ENCODE measurements around the gene ADRA2C.

The ADRA2C gene

GRCh38 chr4:3786196-3786869 lies 20.1 kb downstream of the ADRA2C start:
- Histone ChIP-seq H2BK5ac (ENCODE audit: low read depth, low read length, poor library complexity, severe bottlenecking) (no peak overlapping the region), H4K8ac (ENCODE audit: low read length) (no peak overlapping the region), H4K91ac (ENCODE audit: low read length) (no peak overlapping the region), H2BK15ac (ENCODE audit: low read depth, poor library complexity, severe bottlenecking) (no peak overlapping the region), H3K27ac (ENCODE audit: low read length, poor library complexity, severe bottlenecking) (no peak overlapping the region), H3K27me3 (ENCODE audit: control insufficient read depth in 1 of 2, insufficient read depth in 1 of 2, low read length in 2 of 2) (peaks cover 0 to 68% of the 10 kb centered on the region in 2 experiments), H3K23ac (ENCODE audit: low read length in 2 of 2) (no peak overlapping the region), H3K36me3 (ENCODE audit: control insufficient read depth in 1 of 2, insufficient read depth in 2 of 2, low read depth in 1 of 2, low read length in 2 of 2) (no peaks in the 10 kb centered on the region), H2AFZ (ENCODE audit: low read depth, low read length) (no peak overlapping the region), H2BK12ac (ENCODE audit: low read length in 2 of 2) (no peak overlapping the region), H2AK5ac (ENCODE audit: low read length, severe bottlenecking) (no peak overlapping the region), H3K14ac (ENCODE audit: low read length in 2 of 2) (no peak overlapping the region), H3K79me1 (replicated peaks; ENCODE audit: low read length, poor library complexity, severe bottlenecking) (no peaks in the 10 kb centered on the region), H3K4me2 (ENCODE audit: low read length, poor library complexity, severe bottlenecking) (no peak overlapping the region), H3K9me3 (ENCODE audit: control insufficient read depth, low read length) (peaks cover 4% of the 10 kb centered on the region), H2BK120ac (ENCODE audit: low read depth, low read length) (no peak overlapping the region), H3K9ac (ENCODE audit: low read length) (no peak overlapping the region), H3K4ac (ENCODE audit: low read depth in 1 of 2, low read length in 2 of 2) (no peak overlapping the region), H3K18ac (ENCODE audit: low read depth in 1 of 2, low read length in 2 of 2) (no peak overlapping the region), H3K4me3 (ENCODE audit: insufficient read depth in 1 of 2, low read depth in 1 of 2, low read length in 2 of 2) (no peak overlapping the region), H3K4me1 (ENCODE audit: control insufficient read depth, insufficient read depth, low read depth, low read length) (no peaks in the 10 kb centered on the region)
- WGBS: 87% methylated on average over 13 of the region's 13 CpGs
- DNase-seq: no peak

DNA sequence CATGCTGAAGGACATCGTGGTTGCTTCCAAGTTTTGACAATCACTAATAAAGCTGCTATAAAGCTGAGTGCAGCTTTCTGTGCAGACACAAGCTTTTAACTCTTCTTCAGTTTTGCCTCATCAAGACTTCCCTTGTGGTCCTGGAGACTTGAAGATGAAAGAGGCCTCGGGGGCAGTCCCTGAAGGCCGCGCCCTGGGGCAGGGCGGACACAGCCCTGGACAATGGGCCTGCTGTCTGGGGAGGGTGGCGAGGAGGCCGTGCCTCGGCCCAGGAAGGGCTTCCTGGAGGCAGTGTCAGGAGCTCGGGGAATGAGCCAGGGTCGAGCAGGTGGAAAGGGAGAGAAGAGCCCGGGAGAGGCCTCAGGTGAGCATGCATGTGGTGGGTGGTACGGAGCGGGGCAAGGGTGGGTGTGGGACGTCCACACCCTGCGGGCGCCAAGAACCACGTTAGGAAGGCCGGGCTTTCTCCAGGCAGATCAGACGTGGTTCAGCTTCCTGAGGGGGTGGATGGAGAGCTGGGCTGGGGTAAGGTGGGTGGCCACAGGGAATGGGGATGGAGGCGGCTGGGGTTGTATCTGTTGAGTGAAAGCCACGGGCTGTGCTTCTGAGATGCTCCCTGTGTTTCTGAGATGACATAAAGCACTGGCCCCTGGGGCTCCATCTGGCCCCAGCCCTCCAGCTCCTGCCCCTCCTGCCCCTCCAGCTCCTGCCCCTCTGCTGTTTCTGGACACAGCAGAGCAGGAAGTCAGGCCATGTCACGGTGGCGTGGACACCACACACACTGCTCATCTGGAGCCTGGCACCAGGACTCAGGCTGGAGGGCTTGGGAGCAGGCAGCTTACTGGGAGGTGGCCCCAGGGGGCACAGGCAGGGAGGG lies 21.5 kb downstream of the ADRA2C start:
- Histone ChIP-seq H3K14ac (ENCODE audit: low read length in 2 of 2) (no peak overlapping the region), H3K4me2 (ENCODE audit: low read length, poor library complexity, severe bottlenecking) (no peak overlapping the region), H3K4ac (ENCODE audit: low read depth in 1 of 2, low read length in 2 of 2) (no peak overlapping the region), H3K9ac (ENCODE audit: low read length) (no peak overlapping the region), H4K91ac (ENCODE audit: low read length) (no peak overlapping the region), H3K23ac (ENCODE audit: low read length in 2 of 2) (no peak overlapping the region), H2BK12ac (ENCODE audit: low read length in 2 of 2) (no peak overlapping the region), H3K18ac (ENCODE audit: low read depth in 1 of 2, low read length in 2 of 2) (no peak overlapping the region), H2AK5ac (ENCODE audit: low read length, severe bottlenecking) (no peak overlapping the region), H2AFZ (ENCODE audit: low read depth, low read length) (no peak overlapping the region), H3K27ac (ENCODE audit: low read length, poor library complexity, severe bottlenecking) (no peak overlapping the region), H2BK120ac (ENCODE audit: low read depth, low read length) (no peak overlapping the region), H2BK5ac (ENCODE audit: low read depth, low read length, poor library complexity, severe bottlenecking) (no peak overlapping the region), H3K9me3 (ENCODE audit: control insufficient read depth, low read length) (no peaks in the 10 kb centered on the region), H3K4me1 (ENCODE audit: control insufficient read depth, insufficient read depth, low read depth, low read length) (no peaks in the 10 kb centered on the region), H4K8ac (ENCODE audit: low read length) (no peak overlapping the region), H3K36me3 (ENCODE audit: control insufficient read depth in 1 of 2, insufficient read depth in 2 of 2, low read depth in 1 of 2, low read length in 2 of 2) (no peaks in the 10 kb centered on the region), H3K4me3 (ENCODE audit: insufficient read depth in 1 of 2, low read depth in 1 of 2, low read length in 2 of 2) (no peak overlapping the region), H2BK15ac (ENCODE audit: low read depth, poor library complexity, severe bottlenecking) (no peak overlapping the region), H3K79me1 (replicated peaks; ENCODE audit: low read length, poor library complexity, severe bottlenecking) (no peaks in the 10 kb centered on the region), H3K27me3 (ENCODE audit: control insufficient read depth in 1 of 2, insufficient read depth in 1 of 2, low read length in 2 of 2) (peaks cover 0 to 68% of the 10 kb centered on the region in 2 experiments)
- no peak for DNase-seq
- 84% methylated on average over 21 of the region's 23 CpGs for WGBS

- no peak overlapping the region for H3K27ac ChIP-seq (ENCODE audit: low read length, poor library complexity, severe bottlenecking)
- no peaks in the 10 kb centered on the region for H3K79me1 ChIP-seq (replicated peaks; ENCODE audit: low read length, poor library complexity, severe bottlenecking)
- no peak for DNase-seq
- H4K91ac ChIP-seq (ENCODE audit: low read length): no peak overlapping the region
- H2BK120ac ChIP-seq (ENCODE audit: low read depth, low read length): no peak overlapping the region
- WGBS: 83% methylated on average over 13 of the region's 13 CpGs
- H4K8ac ChIP-seq (ENCODE audit: low read length): no peak overlapping the region
- H2BK12ac ChIP-seq (ENCODE audit: low read length in 2 of 2): no peak overlapping the region
- H3K14ac ChIP-seq (ENCODE audit: low read length in 2 of 2): no peak overlapping the region
- H2AFZ ChIP-seq (ENCODE audit: low read depth, low read length): no peak overlapping the region
- no peak overlapping the region for H3K4me3 ChIP-seq (ENCODE audit: insufficient read depth in 1 of 2, low read depth in 1 of 2, low read length in 2 of 2)
- H3K4me1 ChIP-seq (ENCODE audit: control insufficient read depth, insufficient read depth, low read depth, low read length): no peaks in the 10 kb centered on the region
- H2AK5ac ChIP-seq (ENCODE audit: low read length, severe bottlenecking): no peak overlapping the region
- H3K23ac ChIP-seq (ENCODE audit: low read length in 2 of 2): no peak overlapping the region
- H3K36me3 ChIP-seq (ENCODE audit: control insufficient read depth in 1 of 2, insufficient read depth in 2 of 2, low read depth in 1 of 2, low read length in 2 of 2): no peaks in the 10 kb centered on the region
- no peak overlapping the region for H2BK15ac ChIP-seq (ENCODE audit: low read depth, poor library complexity, severe bottlenecking)
- H3K18ac ChIP-seq (ENCODE audit: low read depth in 1 of 2, low read length in 2 of 2): no peak overlapping the region
- no peak overlapping the region for H3K9ac ChIP-seq (ENCODE audit: low read length)
- H3K4ac ChIP-seq (ENCODE audit: low read depth in 1 of 2, low read length in 2 of 2): no peak overlapping the region
- peaks cover 0 to 62% of the 10 kb centered on the region in 2 experiments for H3K27me3 ChIP-seq (ENCODE audit: control insufficient read depth in 1 of 2, insufficient read depth in 1 of 2, low read length in 2 of 2)
- H3K4me2 ChIP-seq (ENCODE audit: low read length, poor library complexity, severe bottlenecking): no peak overlapping the region
- H2BK5ac ChIP-seq (ENCODE audit: low read depth, low read length, poor library complexity, severe bottlenecking): no peak overlapping the region
- H3K9me3 ChIP-seq (ENCODE audit: control insufficient read depth, low read length): peaks cover 2% of the 10 kb centered on the region
Observed at GRCh38 chr4:3788366-3788660, 22.1 kb downstream of the ADRA2C start.

GRCh38 chr4:3789587-3789986 lies 23.4 kb downstream of the ADRA2C start:
- no peak overlapping the region for H3K23ac ChIP-seq (ENCODE audit: low read length in 2 of 2)
- H2BK12ac ChIP-seq (ENCODE audit: low read length in 2 of 2): no peak overlapping the region
- no peak overlapping the region for H2BK120ac ChIP-seq (ENCODE audit: low read depth, low read length)
- H3K18ac ChIP-seq (ENCODE audit: low read depth in 1 of 2, low read length in 2 of 2): no peak overlapping the region
- no peaks in the 10 kb centered on the region for H3K36me3 ChIP-seq (ENCODE audit: control insufficient read depth in 1 of 2, insufficient read depth in 2 of 2, low read depth in 1 of 2, low read length in 2 of 2)
- no peaks in the 10 kb centered on the region for H3K79me1 ChIP-seq (replicated peaks; ENCODE audit: low read length, poor library complexity, severe bottlenecking)
- no peak overlapping the region for H2BK15ac ChIP-seq (ENCODE audit: low read depth, poor library complexity, severe bottlenecking)
- no peak overlapping the region for H3K9ac ChIP-seq (ENCODE audit: low read length)
- WGBS: 72% methylated on average over 8 of the region's 9 CpGs
- H4K8ac ChIP-seq (ENCODE audit: low read length): no peak overlapping the region
- no peak overlapping the region for H2AK5ac ChIP-seq (ENCODE audit: low read length, severe bottlenecking)
- no peak overlapping the region for H3K4me2 ChIP-seq (ENCODE audit: low read length, poor library complexity, severe bottlenecking)
- H3K14ac ChIP-seq (ENCODE audit: low read length in 2 of 2): no peak overlapping the region
- H3K27me3 ChIP-seq (ENCODE audit: control insufficient read depth in 1 of 2, insufficient read depth in 1 of 2, low read length in 2 of 2): peaks cover 0 to 51% of the 10 kb centered on the region in 2 experiments
- H3K4me3 ChIP-seq (ENCODE audit: insufficient read depth in 1 of 2, low read depth in 1 of 2, low read length in 2 of 2): no peak overlapping the region
- H3K4me1 ChIP-seq (ENCODE audit: control insufficient read depth, insufficient read depth, low read depth, low read length): no peaks in the 10 kb centered on the region
- no peak overlapping the region for H4K91ac ChIP-seq (ENCODE audit: low read length)
- peaks cover 9% of the 10 kb centered on the region for H3K9me3 ChIP-seq (ENCODE audit: control insufficient read depth, low read length)
- H3K27ac ChIP-seq (ENCODE audit: low read length, poor library complexity, severe bottlenecking): no peak overlapping the region
- no peak overlapping the region for H2AFZ ChIP-seq (ENCODE audit: low read depth, low read length)
- DNase-seq: no peak
- no peak overlapping the region for H2BK5ac ChIP-seq (ENCODE audit: low read depth, low read length, poor library complexity, severe bottlenecking)
- H3K4ac ChIP-seq (ENCODE audit: low read depth in 1 of 2, low read length in 2 of 2): no peak overlapping the region

Measured in mesenchymal stem cell (in vitro differentiated cells and primary cell).